RKO (cell line): Measurements from ENCODE around the gene AXIN2.
"Not testable (repeated sequence)": the region's sequence is repeated elsewhere in the genome, so short reads cannot be mapped to it uniquely, and the experiment has no call there.

ENCODE experiments used
- DNase-seq: peaks from one replicate; pipeline ENCODE4 v3.0.0-alpha.2; 2016; ENCODE audit warnings: low spot score

AXIN2 gene

GRCh38 chr17:65515959-65516948 lies 45.2 kb downstream of the AXIN2 start:
- no peak for DNase-seq

- no peak for DNase-seq
These were observed 45.9 kb downstream of the AXIN2 start for GRCh38 chr17:65515512-65515911.

- DNase-seq, result no peak
These were observed 46.9 kb downstream of the AXIN2 start for GRCh38 chr17:65514541-65514940.

GRCh38 chr17:65514082-65514481 lies 47.4 kb downstream of the AXIN2 start:
- peak; percentile 61 for DNase-seq

GRCh38 chr17:65511316-65511715 lies 50.1 kb downstream of the AXIN2 start:
- DNase-seq, result no peak

GRCh38 chr17:65509032-65509431 lies 52.4 kb downstream of the AXIN2 start:
- no peak for DNase-seq

GRCh38 chr17:65504673-65505072 lies 56.8 kb downstream of the AXIN2 start:
- DNase-seq, result not testable (repeated sequence)

GRCh38 chr17:65504141-65504540 lies 57.3 kb downstream of the AXIN2 start:
- DNase-seq, result no peak

GRCh38 chr17:65503557-65503956 lies 57.9 kb downstream of the AXIN2 start:
- no peak for DNase-seq

GRCh38 chr17:65498816-65499215 lies 62.6 kb downstream of the AXIN2 start:
- no peak for DNase-seq

- no peak for DNase-seq
These were observed 64.6 kb downstream of the AXIN2 start for GRCh38 chr17:65496801-65497200.

- DNase-seq, result no peak
These were observed 66.1 kb downstream of the AXIN2 start for GRCh38 chr17:65495122-65496055.

GRCh38 chr17:65489413-65490155 lies 71.9 kb downstream of the AXIN2 start:
- DNase-seq, result no peak

- no peak for DNase-seq
These were observed 72.8 kb downstream of the AXIN2 start for GRCh38 chr17:65488665-65489064.

GRCh38 chr17:65487990-65488389 lies 73.5 kb downstream of the AXIN2 start:
- DNase-seq, result no peak

- no peak for DNase-seq
These were observed 74.3 kb downstream of the AXIN2 start for GRCh38 chr17:65487161-65487560.

GRCh38 chr17:65485388-65486299 lies 75.8 kb downstream of the AXIN2 start:
- no peak for DNase-seq

GRCh38 chr17:65484405-65484804 lies 77.0 kb downstream of the AXIN2 start:
- not testable (repeated sequence) for DNase-seq

GRCh38 chr17:65483438-65483837 lies 78.0 kb downstream of the AXIN2 start:
- no peak for DNase-seq

- no peak for DNase-seq
These were observed 79.2 kb downstream of the AXIN2 start for GRCh38 chr17:65482201-65482600.

- DNase-seq, result no peak
These were observed 82.2 kb downstream of the AXIN2 start for GRCh38 chr17:65479282-65479681.
